HG03558 (cell line): Measurements from ENCODE around the gene CTIF.

Experiments
- ATAC-seq: cut with Tn5 transposase; IDR thresholded peaks from one replicate; pipeline ENCODE4 v1.9.1; 2021; ENCODE audit warnings: moderate number of reproducible peaks; ENCODE audit not compliant: unreplicated experiment; ENCODE audit errors: extremely low read depth

The CTIF gene

GRCh38 chr18:48597671-48598070, 58.8 kb downstream of the CTIF start:
- no peak for ATAC-seq

- ATAC-seq, result no peak
These were observed 60.6 kb downstream of the CTIF start for GRCh38 chr18:48599391-48599790.

- no peak for ATAC-seq
These were observed 61.2 kb downstream of the CTIF start for GRCh38 chr18:48600046-48600445.

- no peak for ATAC-seq
These were observed 61.7 kb downstream of the CTIF start for GRCh38 chr18:48600456-48601090.

GRCh38 chr18:48601343-48601742, 62.5 kb downstream of the CTIF start:
- ATAC-seq, result no peak

GRCh38 chr18:48602759-48603390, 64.0 kb downstream of the CTIF start:
- no peak for ATAC-seq

- no peak for ATAC-seq
These were observed 66.6 kb downstream of the CTIF start for GRCh38 chr18:48605408-48605845.

- ATAC-seq, result no peak
These were observed 68.5 kb downstream of the CTIF start for GRCh38 chr18:48607056-48607984.

- no peak for ATAC-seq
These were observed 69.8 kb downstream of the CTIF start for GRCh38 chr18:48608581-48608980.

- ATAC-seq, result no peak
These were observed 70.3 kb downstream of the CTIF start for GRCh38 chr18:48609114-48609513.

GRCh38 chr18:48609820-48610815, 71.3 kb downstream of the CTIF start:
- no peak for ATAC-seq

GRCh38 chr18:48611203-48611602, 72.4 kb downstream of the CTIF start:
- ATAC-seq, result no peak

GRCh38 chr18:48611785-48612480, 73.1 kb downstream of the CTIF start:
- ATAC-seq, result no peak

- no peak for ATAC-seq
These were observed 73.7 kb downstream of the CTIF start for GRCh38 chr18:48612511-48612910.

- no peak for ATAC-seq
These were observed 74.1 kb downstream of the CTIF start for GRCh38 chr18:48612917-48613316.

GRCh38 chr18:48613589-48614404, 75.0 kb downstream of the CTIF start:
- no peak for ATAC-seq

GRCh38 chr18:48615566-48616401, 77.0 kb downstream of the CTIF start:
- ATAC-seq, result no peak
